Epithelial cell of proximal tubule (primary cell): ENCODE measurements around the gene GLI2. TPM values are rescaled to one million over a fixed set of nuclear protein-coding genes. Genes with fewer than 3 reads are reported as not detected.

Source experiments
- DNase-seq: peaks from one replicate; pipeline ENCODE4 v3.0.0-alpha.2; 2011; ENCODE audit warnings: low read depth
- H3K4me3 ChIP-seq: 2 replicates; pipeline ENCODE4 v1.5.1; 2011; ENCODE audit warnings: low read depth, mild to moderate bottlenecking, low read length
- total RNA-seq: library from RNA; depleted of rRNA; stranded (reverse); fragments of >200 nt; gene quantifications from 2 replicates; pipeline ENCODE4 v1.2.3, GENCODE V29; 2015
- TF ChIP-seq, protein P1 (sequence below): conservative IDR thresholded peaks from 2 replicates; pipeline ENCODE4 v1.5.1; 2012; ENCODE audit warnings: low read depth, mild to moderate bottlenecking, low read length

GLI2 gene
- total RNA-seq, 1 donor from 2014 or later = 4.0 TPM

DNA sequence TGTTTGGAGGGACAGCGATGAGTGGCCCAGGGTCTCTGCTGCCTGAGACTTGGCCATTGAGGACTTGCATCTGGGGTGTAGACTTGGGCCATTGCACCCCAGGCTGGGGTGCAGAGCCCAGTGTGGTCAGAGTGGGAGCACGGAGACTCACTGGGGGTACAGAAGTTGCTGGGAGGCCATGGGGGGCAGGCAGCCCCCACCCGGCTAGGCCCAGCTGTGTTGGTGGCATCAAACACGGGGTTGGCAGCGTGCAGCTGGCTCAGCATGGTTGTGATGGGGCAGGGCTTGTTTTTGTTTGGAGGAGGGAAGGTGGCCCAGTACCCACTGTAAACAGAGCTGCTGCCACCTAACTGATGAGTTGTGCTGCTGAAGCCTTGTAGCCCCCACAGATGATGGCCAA lies 42.1 kb downstream of the GLI2 start:
- TF ChIP-seq, protein P1, sequence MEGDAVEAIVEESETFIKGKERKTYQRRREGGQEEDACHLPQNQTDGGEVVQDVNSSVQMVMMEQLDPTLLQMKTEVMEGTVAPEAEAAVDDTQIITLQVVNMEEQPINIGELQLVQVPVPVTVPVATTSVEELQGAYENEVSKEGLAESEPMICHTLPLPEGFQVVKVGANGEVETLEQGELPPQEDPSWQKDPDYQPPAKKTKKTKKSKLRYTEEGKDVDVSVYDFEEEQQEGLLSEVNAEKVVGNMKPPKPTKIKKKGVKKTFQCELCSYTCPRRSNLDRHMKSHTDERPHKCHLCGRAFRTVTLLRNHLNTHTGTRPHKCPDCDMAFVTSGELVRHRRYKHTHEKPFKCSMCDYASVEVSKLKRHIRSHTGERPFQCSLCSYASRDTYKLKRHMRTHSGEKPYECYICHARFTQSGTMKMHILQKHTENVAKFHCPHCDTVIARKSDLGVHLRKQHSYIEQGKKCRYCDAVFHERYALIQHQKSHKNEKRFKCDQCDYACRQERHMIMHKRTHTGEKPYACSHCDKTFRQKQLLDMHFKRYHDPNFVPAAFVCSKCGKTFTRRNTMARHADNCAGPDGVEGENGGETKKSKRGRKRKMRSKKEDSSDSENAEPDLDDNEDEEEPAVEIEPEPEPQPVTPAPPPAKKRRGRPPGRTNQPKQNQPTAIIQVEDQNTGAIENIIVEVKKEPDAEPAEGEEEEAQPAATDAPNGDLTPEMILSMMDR = no peak

GRCh38 chr2:120778244-120778643 lies 42.6 kb downstream of the GLI2 start:
- DNase-seq = no peak
- H3K4me3 ChIP-seq = no peak overlapping the region
- TF ChIP-seq, protein P1 = no peak

More for the DNA sequence above, 42.1 kb downstream of the GLI2 start:
- H3K4me3 ChIP-seq = no peak overlapping the region
- no peak for DNase-seq

DNA sequence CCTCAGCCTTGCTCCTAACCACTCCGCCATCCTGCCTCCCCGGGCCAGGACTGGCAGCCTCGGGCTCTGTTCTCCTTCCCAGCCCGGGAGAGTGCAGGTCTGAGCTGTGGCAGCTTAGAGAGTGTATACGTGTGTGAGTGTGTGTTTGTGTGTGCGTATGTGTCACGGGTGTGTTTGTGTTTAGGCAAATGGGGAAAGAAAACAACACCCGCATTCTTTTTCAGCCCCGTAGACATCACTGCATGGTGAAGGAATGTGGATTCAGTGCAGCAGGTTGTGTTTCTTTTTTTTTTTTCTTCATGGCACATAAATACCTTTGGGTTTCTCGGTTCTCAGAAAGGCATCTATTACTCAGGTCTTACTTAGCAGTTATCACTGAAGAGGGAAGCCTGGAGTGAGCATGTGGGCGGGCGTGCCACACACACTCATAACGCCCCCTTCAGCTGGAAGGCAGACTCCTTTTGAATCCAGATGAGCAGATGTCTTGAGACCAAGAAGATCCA lies 44.2 kb downstream of the GLI2 start:
- no peak overlapping the region for H3K4me3 ChIP-seq
- peak; percentile 13 for DNase-seq
- TF ChIP-seq, protein P1 = no peak

DNA sequence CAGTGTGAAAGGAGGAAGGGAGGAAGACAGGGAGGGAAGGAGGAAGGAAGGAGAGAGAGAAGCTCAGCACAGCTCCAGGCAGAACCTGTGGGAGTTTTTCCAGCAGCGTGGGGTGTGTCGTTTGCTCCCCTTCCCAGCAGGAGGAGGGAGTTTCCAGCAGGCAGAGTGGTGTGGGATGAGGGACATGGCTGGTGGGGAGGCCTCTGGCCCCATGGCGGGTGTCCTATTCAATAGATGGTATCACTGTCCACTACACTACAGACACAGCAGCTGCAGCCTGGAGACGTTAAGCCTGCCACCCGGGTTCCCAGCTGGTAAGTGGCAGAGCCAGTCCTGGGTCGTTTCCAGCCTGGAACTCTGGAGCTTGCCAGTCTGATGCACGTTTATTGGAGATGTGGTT lies 44.7 kb downstream of the GLI2 start:
- TF ChIP-seq, protein P1 = no peak
- DNase-seq = no peak

GRCh38 chr2:120783371-120783791 lies 47.7 kb downstream of the GLI2 start:
- no peak for DNase-seq
- H3K4me3 ChIP-seq = no peak overlapping the region
- TF ChIP-seq, protein P1 = no peak

More for the DNA sequence above, 44.7 kb downstream of the GLI2 start:
- no peak overlapping the region for H3K4me3 ChIP-seq

GRCh38 chr2:120783969-120784372 lies 48.3 kb downstream of the GLI2 start:
- no peak for DNase-seq
- TF ChIP-seq, protein P1 = no peak
- H3K4me3 ChIP-seq = no peak overlapping the region
